Memory B cell (primary cell): ENCODE results near the gene CMTM5.

ENCODE experiments used
- ATAC-seq: fragments of 150-1000 bp; cut with Tn5 transposase; 2 replicates; pipeline ENCODE4 v1.10.0; 2021; ENCODE audit warnings: low read depth, mild to moderate bottlenecking, moderate library complexity
- DNase-seq, 2 donors: peaks; one replicate each; pipeline ENCODE4 v3.0.0; 2022; ENCODE audit warnings: low spot score in 2 of 2
- H3K27ac Mint-ChIP-seq: one replicate; pipeline ENCODE4 v1.8.0; 2022; ENCODE audit warnings: mild to moderate bottlenecking, moderate library complexity, mixed read lengths
- H3K27me3 Mint-ChIP-seq: one replicate; pipeline ENCODE4 v1.8.0; 2022; ENCODE audit warnings: mixed read lengths
- H3K36me3 Mint-ChIP-seq: one replicate; pipeline ENCODE4 v1.8.0; 2022; ENCODE audit warnings: mild to moderate bottlenecking, mixed read lengths
- H3K4me1 Mint-ChIP-seq: one replicate; pipeline ENCODE4 v1.8.0; 2022; ENCODE audit warnings: mixed read lengths
- H3K4me3 Mint-ChIP-seq: one replicate; pipeline ENCODE4 v1.8.0; 2022; ENCODE audit warnings: mild to moderate bottlenecking, moderate library complexity, mixed read lengths
- H3K9me3 Mint-ChIP-seq: one replicate; pipeline ENCODE4 v1.8.0; 2022; ENCODE audit warnings: mixed read lengths

Gene CMTM5, protein sequence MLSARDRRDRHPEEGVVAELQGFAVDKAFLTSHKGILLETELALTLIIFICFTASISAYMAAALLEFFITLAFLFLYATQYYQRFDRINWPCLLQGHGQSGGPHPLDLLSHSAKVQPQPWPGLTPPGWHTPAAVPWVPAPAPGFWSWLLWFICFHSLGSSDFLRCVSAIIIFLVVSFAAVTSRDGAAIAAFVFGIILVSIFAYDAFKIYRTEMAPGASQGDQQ

DNA sequence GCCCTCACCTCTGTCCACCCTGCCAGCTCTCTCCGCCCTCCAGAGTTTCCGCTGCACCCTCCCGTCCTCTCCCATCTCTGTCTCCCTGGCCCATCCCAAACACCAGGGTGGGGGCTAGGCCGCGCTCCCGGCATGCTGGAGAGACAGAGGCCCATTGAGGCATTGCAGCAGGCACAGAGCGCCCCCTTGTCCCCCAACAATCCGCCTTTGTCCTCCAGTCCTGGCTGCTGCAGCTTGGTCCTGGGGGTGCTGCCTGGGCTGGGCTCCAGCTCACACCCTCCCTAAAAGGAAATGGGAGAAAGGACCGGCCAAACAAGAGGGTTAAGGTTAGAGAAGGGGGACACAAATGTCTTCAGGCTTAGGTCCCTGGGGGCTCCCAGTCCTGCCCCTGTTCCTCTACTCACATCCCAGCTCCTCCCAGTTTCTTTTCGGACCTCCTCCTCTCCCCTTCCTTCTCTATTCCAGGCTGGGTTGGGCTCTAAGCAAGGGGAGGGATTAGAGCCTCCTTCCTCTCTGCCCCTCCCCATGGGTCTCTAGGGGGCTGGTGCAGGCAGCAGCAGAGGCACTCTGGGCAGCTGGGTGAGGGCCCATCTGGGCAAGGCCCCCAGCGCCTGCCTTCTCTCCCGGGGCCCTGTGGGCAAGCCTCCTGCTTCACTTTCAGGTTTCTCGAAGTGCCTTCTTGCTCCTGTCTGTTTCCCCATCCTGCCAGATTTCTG is at the start of gene CMTM5:
Gene CMTM5 (plus strand): TSS at position 565 of the 716 bp plus-strand sequence. CDS start 206 bp downstream, outside the sequence.
- Mint-ChIP-seq H3K27ac (no peak within 1 kb of the TSS), H3K4me1 (no peaks in the 10 kb centered on the region), H3K36me3 (no peaks in the 10 kb centered on the region), H3K4me3 (no peak within 1 kb of the TSS), H3K9me3 (no peaks in the 10 kb centered on the region), H3K27me3 (peaks cover 9% of the 10 kb centered on the region)
- DNase-seq (no peak), ATAC-seq (no peak)

DNA sequence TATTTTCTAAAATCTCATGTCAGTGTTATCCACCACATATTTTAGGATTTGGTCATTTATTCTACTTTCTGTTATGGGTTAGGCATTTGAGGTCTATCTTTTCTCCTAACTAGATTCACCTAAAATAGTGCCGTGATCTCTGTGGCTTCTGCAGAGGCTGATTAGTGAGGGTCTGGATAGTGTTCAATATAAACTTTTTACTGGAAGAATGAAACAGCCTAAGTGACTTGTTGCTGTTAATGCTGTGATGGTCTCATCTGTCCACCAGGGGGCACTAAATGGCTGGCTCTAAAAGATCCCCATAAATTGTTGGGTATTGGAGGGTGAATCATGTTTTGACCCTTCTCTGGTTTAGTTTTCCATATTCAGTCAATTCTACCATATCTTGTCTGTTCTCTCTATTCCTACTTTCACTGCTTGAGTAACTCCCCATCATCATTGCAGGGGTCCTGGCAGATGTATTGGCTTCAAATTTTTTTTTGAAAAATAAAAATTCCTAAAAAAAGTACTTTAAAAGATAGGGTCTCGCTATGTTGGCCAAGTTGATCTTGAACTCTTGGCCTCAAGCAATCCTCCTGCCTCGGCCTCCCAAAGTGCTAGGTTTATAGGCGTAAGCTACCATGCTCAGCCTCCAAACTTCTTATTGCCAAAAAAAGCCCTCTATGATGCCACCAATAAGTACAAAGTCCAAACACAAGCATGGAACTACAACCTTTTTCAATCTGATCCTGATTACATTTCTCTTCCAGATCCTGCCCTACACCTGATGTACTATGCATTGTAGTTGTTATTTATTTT is 48.7 kb upstream of the CMTM5 start:
- Mint-ChIP-seq H3K36me3 (peaks cover 18% of the 10 kb centered on the region), H3K27me3 (no peaks in the 10 kb centered on the region), H3K27ac (no peak overlapping the region), H3K4me3 (no peak overlapping the region), H3K4me1 (peaks cover 7% of the 10 kb centered on the region), H3K9me3 (no peaks in the 10 kb centered on the region)
- DNase-seq (peak; percentile 47 to 50), ATAC-seq (peak; percentile 69)

DNA sequence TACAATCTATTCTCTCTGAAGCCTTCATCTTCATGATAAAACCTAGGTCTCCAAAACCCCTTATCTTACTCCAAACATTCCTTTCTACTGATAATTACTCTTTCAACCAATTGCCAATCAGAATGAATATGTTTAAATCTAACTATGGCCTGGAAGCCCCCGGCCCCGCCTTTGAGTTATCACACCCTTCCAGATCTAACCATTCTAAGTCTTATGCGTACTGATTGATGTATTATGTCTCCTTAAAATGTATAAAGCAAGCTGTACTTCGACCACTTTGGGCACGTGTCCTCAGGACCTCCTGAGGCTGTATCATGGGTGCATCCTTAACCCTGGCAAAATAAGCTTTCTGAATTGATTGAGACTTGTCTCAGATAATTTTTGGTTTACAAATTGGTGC is 41.2 kb upstream of the CMTM5 start:
- Mint-ChIP-seq H3K36me3 (peaks cover 3% of the 10 kb centered on the region), H3K27ac (no peak overlapping the region), H3K4me1 (no peaks in the 10 kb centered on the region), H3K27me3 (peaks cover 14% of the 10 kb centered on the region), H3K9me3 (peaks cover 5% of the 10 kb centered on the region), H3K4me3 (no peak overlapping the region)
- DNase-seq (no peak), ATAC-seq (no peak)

DNA sequence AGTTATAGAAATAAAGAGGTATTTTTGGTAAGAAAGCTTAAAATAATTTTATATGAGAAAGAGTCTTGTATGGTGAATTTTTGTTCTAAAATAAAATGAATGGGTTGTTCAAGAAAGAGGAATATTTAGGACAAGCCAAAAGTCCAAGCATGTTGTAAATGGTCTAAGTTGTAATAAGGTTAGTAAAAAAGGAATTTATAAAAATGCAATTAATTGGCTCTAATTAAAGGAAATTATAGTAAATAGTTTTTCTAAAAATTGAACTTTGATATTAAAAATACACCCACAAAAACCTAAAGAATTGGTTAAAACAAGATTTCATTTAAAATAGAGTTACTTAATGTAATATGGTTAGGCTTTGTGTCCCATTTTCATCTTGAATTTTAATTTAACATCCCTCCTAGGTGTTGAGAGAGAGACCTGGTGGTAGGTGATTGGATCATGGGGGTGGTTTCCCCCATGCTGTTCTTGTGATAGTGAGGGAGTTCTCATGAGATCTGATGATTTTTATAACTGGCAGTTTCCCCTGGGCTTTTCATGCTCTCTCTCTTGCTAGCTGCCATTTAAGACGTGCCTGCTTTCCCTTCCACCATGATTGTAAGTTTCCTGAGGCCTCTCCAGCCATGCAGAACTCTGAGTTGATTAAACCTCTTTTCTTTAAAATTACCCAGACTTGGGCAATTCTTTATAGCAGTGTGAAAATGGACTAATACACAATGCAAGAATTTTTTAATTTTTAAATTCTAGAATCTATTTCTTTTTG is 37.2 kb upstream of the CMTM5 start:
- no peak for ATAC-seq
- H3K36me3 Mint-ChIP-seq, result peaks cover 3% of the 10 kb centered on the region
- peaks cover 5% of the 10 kb centered on the region for H3K9me3 Mint-ChIP-seq
- H3K27ac Mint-ChIP-seq, result no peak overlapping the region
- no peaks in the 10 kb centered on the region for H3K4me1 Mint-ChIP-seq
- peaks cover 13% of the 10 kb centered on the region for H3K27me3 Mint-ChIP-seq
- DNase-seq, result no peak
- no peak overlapping the region for H3K4me3 Mint-ChIP-seq

DNA sequence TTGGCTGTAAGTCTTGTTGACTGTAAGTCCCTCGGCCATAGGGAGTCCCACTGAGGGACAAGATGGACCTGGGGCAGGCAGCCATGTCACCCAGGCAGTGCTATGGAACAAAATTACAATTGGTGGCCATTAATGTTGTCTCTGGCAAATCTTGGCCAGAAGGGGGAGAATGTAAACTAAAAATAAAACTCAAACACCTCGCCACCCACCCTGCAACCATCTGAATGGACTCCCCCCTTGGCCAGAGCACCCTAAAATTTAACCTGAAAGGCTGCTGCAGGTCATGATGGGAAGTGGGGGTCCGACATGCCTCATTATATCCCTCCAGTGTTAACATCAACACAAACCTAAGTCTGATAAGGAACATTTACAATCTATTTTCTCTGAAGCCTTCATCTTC is 32.4 kb upstream of the CMTM5 start:
- H3K4me3 Mint-ChIP-seq, result no peak overlapping the region
- DNase-seq (no peak), ATAC-seq (no peak)
- H3K27ac Mint-ChIP-seq, result no peak overlapping the region
- H3K27me3 Mint-ChIP-seq, result peaks cover 5% of the 10 kb centered on the region
- H3K36me3 Mint-ChIP-seq, result no peaks in the 10 kb centered on the region
- peaks cover 3% of the 10 kb centered on the region for H3K9me3 Mint-ChIP-seq
- no peaks in the 10 kb centered on the region for H3K4me1 Mint-ChIP-seq

DNA sequence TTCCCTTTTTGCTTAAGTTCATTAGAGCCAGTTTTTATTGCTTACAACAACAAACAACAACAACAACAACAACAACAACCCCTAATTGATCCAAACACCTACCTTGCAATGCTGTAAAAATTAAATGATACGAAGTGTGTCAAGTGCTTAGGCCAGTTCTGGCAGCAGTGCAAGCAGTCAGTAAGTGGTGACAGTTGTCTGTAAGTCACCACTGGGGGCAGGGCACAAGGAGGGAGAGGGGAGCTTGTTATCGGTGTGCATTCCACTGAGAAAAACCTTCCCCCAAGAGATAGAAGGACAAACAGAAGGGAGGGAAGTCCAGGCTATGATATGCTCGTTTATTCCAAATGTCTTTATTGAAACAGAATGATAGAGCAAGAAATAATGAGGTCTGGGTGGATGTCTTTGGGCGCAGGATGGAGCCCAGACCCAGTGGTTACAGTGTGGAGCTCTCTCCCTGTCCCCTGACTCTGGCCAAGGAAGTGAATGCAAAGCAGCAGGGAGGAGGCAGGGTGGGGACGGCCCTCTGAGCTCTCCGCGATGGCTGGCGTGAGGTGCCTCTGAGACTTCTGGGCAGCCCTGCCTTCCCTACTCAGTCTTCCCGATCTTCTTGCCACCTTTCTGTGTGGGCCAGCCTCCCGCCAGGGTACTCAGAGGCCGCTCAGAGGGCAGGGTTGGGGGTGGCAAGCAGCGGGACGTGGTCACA is 30.7 kb upstream of the CMTM5 start:
- H3K27ac Mint-ChIP-seq, result no peak overlapping the region
- no peak for ATAC-seq
- no peak for DNase-seq

DNA sequence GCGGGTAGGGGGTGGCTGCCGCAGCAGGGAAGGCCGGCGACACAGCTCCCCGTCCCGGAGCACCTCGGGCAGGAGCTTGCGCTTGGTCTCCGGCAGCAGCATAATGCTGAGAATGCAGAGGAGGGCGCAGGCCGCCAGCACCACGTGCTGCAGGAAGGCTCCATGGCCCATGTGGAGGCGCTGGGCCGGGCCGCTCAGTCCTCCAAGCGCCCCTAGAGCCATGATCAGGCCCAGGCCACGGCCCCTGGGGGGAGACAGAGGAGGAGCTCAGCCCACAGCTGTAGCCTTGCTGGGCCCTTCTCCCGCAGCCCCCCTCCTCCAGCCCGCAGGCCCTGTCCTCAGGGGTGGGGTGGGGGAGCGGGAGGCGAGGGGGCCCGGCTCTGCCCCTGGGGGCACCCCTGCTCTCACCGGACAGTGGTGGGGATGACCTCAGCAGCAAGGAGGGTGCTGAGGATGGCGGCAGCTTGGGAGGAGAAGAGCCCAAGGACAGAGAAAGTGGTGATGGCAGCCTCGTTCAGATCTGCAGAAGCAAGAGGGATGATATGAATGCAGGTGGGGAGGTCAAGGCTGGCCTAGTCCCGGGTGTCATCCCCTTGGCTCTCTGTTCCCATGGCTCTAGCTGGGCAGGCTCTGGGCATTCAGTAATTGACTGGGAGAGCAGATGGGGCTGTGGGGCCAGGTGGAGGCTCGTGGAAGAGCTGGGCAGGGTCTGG is 30.0 kb upstream of the CMTM5 start:
- H3K4me3 Mint-ChIP-seq, result no peak overlapping the region
- H3K27me3 Mint-ChIP-seq, result peaks cover 22% of the 10 kb centered on the region
- H3K36me3 Mint-ChIP-seq, result peaks cover 3% of the 10 kb centered on the region
- ATAC-seq (no peak), DNase-seq (no peak)
- peaks cover 3% of the 10 kb centered on the region for H3K4me1 Mint-ChIP-seq
- H3K9me3 Mint-ChIP-seq, result no peaks in the 10 kb centered on the region
- H3K27ac Mint-ChIP-seq, result no peak overlapping the region

More for the DNA sequence above, 30.7 kb upstream of the CMTM5 start:
- Mint-ChIP-seq H3K4me1 (peaks cover 2% of the 10 kb centered on the region), H3K27me3 (peaks cover 19% of the 10 kb centered on the region), H3K4me3 (no peak overlapping the region), H3K36me3 (peaks cover 3% of the 10 kb centered on the region), H3K9me3 (no peaks in the 10 kb centered on the region)

DNA sequence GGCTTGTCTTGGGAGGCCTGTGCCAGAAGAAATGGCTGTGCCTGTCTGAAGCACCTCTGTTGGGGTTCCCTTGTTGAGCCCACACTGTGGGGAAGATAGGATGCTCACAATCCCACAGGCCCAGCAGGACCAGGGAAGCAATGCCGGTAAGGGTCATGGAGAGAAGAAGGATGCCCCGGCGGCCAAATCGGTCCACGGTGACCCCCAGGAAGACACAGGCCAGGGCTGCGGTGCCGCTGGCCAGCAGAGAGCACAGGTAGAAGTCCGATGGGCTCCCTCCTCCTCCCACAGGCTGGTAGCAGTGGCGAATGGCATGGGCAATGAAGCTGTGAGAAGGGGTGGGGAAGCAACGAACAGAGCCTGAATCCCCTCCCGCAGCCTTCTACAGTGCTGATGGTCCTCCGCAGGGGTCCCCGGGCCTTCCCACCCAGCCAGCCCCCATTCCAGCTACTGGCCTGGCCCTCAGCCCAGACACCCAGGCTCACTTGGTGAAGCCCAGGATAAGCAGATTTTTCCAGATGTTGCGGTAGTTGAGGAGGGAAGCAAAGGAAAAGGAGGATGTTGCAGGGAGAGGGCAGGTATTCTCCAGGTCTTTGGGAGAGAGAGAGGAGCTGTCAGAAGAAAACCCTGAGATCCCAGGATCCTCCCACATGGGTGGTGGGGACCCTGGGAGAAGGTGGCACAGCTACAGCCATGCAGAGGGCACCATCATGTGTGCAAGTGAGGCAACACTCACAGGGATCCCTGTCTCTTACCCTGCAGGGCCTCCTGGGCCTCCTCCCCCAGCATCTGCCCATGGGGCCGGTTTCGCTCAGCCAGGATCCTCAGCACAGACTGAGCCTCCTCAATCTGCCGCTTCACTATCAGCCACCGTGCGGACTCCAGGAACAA is 29.2 kb upstream of the CMTM5 start:
- Mint-ChIP-seq H3K27ac (no peak overlapping the region), H3K4me3 (no peak overlapping the region), H3K9me3 (no peaks in the 10 kb centered on the region), H3K4me1 (peaks cover 3% of the 10 kb centered on the region), H3K27me3 (peaks cover 22% of the 10 kb centered on the region), H3K36me3 (peaks cover 3% of the 10 kb centered on the region)
- ATAC-seq, result no peak
- no peak for DNase-seq

DNA sequence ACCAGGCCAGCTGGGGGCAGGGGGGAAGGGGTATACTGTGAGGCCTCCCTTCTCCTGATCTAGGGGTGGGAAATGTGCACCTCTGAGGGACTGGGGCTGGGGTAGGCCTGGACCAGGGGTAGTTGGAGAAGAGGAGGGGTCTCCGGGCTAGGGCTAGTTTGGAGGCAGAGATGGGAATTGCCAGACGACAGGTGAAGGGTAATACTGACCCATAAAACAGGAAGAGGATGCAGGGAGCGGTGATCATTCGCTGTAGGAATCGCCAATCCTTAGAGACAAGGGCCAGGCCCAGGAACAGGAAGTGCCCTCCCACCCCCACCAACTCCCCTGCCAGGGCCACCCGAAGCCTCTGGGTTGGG is 28.6 kb upstream of the CMTM5 start:
- H3K9me3 Mint-ChIP-seq, result no peaks in the 10 kb centered on the region
- no peak overlapping the region for H3K4me3 Mint-ChIP-seq
- DNase-seq, result no peak
- peaks cover 3% of the 10 kb centered on the region for H3K36me3 Mint-ChIP-seq
- ATAC-seq, result no peak
- peaks cover 7% of the 10 kb centered on the region for H3K4me1 Mint-ChIP-seq
- peaks cover 26% of the 10 kb centered on the region for H3K27me3 Mint-ChIP-seq
- no peak overlapping the region for H3K27ac Mint-ChIP-seq

DNA sequence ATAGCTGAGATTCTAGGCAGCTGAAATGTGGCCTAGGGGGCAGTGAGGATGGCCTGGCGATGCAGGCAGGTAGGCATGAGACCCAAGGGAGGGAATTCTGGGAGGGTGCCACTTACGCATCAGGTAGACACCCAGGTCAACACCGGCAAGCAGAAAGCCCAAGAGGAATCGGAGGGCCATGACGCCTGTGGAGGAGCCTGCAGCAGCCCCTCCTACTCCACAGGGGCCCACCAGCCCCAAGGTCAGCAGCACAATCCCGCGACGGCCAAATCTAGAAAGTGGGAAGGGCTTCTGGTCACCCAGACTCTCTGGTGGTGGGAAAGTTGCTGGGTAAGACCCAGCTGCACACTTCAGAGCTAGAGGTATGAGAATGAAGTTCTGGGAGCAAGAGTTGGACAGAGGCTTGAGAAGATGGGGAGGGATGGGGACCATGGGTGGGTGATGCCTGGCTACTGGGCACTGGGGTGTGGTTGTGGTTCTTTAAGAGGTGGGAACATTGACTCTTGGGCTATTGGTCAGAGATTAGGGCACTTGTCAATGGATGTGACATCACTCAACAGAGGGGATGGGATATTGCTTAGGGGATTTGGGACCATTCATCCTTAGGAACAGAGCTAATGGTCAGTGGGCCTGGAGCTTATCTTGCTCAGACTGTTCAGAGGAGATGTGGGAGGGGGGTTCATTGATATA is 27.5 kb upstream of the CMTM5 start:
- Mint-ChIP-seq H3K4me1 (peaks cover 7% of the 10 kb centered on the region), H3K9me3 (no peaks in the 10 kb centered on the region), H3K36me3 (peaks cover 3% of the 10 kb centered on the region), H3K27ac (no peak overlapping the region), H3K4me3 (no peak overlapping the region), H3K27me3 (peaks cover 36% of the 10 kb centered on the region)
- no peak for DNase-seq
- ATAC-seq, result no peak

DNA sequence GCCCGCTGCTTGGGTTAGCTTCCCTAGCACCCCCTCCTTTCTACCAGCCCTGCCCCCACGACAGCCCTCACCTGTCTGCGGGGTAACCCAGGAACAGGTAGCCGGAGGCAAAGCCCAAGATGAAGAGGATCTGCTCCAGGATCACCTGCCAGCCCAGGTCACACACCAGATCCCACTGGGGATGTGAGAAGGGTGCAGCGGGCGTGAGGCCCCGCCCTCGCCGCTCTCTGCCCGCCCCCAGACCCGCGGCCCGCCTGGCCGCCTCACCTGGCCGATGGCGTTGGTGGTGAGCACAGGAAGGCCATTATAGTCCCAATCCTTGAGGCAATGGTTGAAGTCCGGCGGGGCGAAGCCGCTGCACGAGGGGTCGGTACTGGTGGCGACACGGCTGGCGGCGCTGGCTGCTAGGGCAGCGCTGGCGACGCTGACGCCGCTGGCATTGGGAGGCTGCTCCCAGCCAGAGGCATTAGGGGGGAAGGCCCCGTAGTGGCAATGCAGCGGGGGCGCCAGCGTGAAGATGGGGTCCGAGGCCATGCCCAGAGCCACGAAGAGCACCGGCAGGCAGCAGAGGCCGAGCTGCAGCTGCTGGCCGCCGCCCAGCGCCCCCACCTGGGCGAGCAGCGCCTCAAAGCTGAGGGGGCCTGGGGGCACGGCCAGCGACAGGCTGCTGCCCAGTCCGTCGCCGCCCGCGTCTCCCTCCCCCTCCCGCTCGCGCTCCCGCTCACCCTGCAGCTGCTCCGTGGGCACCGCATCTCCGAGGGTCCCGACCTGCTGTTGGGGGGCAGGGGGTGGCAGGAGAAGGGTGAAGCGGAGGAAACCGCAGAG is 25.0 kb upstream of the CMTM5 start:
- H3K4me1 Mint-ChIP-seq, result peaks cover 7% of the 10 kb centered on the region
- H3K27ac Mint-ChIP-seq, result no peak overlapping the region
- H3K27me3 Mint-ChIP-seq, result peaks cover 44% of the 10 kb centered on the region
- DNase-seq (no peak), ATAC-seq (peak; percentile 11)
- H3K9me3 Mint-ChIP-seq, result no peaks in the 10 kb centered on the region
- peak overlapping the region; percentile 44 for H3K4me3 Mint-ChIP-seq
- H3K36me3 Mint-ChIP-seq, result peaks cover 3% of the 10 kb centered on the region
